ENCODE results near the gene RBBP8NL. TPM values are rescaled to one million over a fixed set of nuclear protein-coding genes. Genes with fewer than 3 reads are reported as not detected.

Gene RBBP8NL
- total and polyA plus RNA-seq, 2 of the 8 experiments (the other 6 are each of a cell fraction or from before 2014, with no cell fraction given) = 0.43 to 0.48 TPM

DNA sequence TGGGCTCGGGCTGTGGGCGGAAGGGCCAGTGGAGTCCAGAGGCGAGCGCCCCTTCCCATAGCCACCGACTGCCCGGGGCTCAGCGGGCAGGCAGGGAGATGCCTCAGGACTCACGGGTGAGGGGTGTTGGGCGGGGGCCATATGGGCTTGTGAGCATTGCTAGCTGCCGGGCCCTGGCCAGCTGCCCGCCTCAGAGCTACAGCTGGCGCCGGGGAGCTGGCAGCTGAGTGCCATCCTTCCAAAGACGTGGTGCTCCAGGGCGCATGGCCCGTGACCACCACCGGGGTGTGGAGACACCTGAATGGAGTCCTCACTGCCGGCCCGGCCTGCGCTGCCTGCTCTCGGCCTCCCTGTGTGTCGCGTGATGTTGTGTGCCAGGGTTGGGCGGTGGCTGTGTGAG, 10.6 kb upstream of the RBBP8NL start:
- Histone ChIP-seq H3K14ac (ENCODE audit: insufficient read length) (no peak overlapping the region), H2AFZ (ENCODE audit: low read length) (no peak overlapping the region), H3K79me2 (ENCODE audit: control insufficient read depth in 1 of 2, insufficient read depth in 2 of 2, low read length in 2 of 2) (no peaks in the 10 kb centered on the region), H3K4me2 (ENCODE audit: insufficient read depth in 1 of 2, low read depth in 2 of 2, low read length in 2 of 2) (no peak overlapping the region), H3K56ac (replicated peaks; ENCODE audit: insufficient read length, low read depth, low read length) (no peak overlapping the region), H3K27ac (ENCODE audit: low read depth, low read length) (no peak overlapping the region), H3K36me3 (ENCODE audit: control insufficient read depth in 2 of 4, insufficient read depth in 4 of 4, low read length in 3 of 4) (no peaks in the 10 kb centered on the region), H3K79me1 (ENCODE audit: low read depth, low read length) (no peaks in the 10 kb centered on the region), H3K9me3 (ENCODE audit: insufficient read depth in 2 of 2, low read depth in 1 of 2, low read length in 1 of 2) (peaks cover 0 to 8% of the 10 kb centered on the region in 2 experiments; a peak in 3 of 4 replicates), H3K4me1 (replicated peaks in 1 of 4; ENCODE audit: control insufficient read depth in 3 of 4, insufficient read depth in 4 of 4, low read length in 3 of 4) (no peaks in the 10 kb centered on the region; a peak in 1 of 7 replicates), H3K23ac (ENCODE audit: insufficient read length) (no peak overlapping the region), H4K91ac (replicated peaks; ENCODE audit: insufficient read length, low read length) (peak overlapping the region; percentile 37), H2BK15ac (ENCODE audit: low read length) (no peak overlapping the region), H3K23me2 (ENCODE audit: low read depth, low read length) (no peaks in the 10 kb centered on the region), H4K5ac (ENCODE audit: insufficient read length, low read depth, low read length) (no peak overlapping the region), H2AK5ac (ENCODE audit: low read depth, low read length) (no peak overlapping the region), H2BK5ac (ENCODE audit: low read depth, low read length) (no peak overlapping the region), H3K27me3 (replicated peaks in 1 of 4; ENCODE audit: control insufficient read depth in 3 of 4, extremely low read depth in 1 of 4, insufficient read depth in 3 of 4, low read length in 3 of 4) (peaks cover 0 to 2% (median 0%) of the 10 kb centered on the region in 4 experiments; a peak in 1 of 7 replicates), H3K18ac (ENCODE audit: extremely low read depth, low read length) (no peak overlapping the region), H4K8ac (ENCODE audit: extremely low read depth, insufficient read depth, low read length) (no peak overlapping the region), H2BK12ac (ENCODE audit: low read depth, low read length) (no peak overlapping the region), H2BK20ac (ENCODE audit: low read length) (no peak overlapping the region), H2BK120ac (replicated peaks; ENCODE audit: low read depth, low read length) (no peak overlapping the region), H3K9ac (replicated peaks in 1 of 4; ENCODE audit: extremely low read depth in 1 of 4, low read depth in 3 of 4, low read length in 3 of 4) (no peak overlapping the region), H3K4me3 (ENCODE audit: extremely low read depth in 1 of 4, insufficient read depth in 2 of 4, low read depth in 3 of 4, low read length in 4 of 4) (no peak overlapping the region), H3K4ac (replicated peaks; ENCODE audit: insufficient read length, low read depth, low read length) (no peak overlapping the region), H4K20me1 (replicated peaks in 1 of 2; ENCODE audit: control insufficient read depth in 1 of 2, insufficient read depth in 2 of 2, low read length in 2 of 2) (no peaks in the 10 kb centered on the region)
- TF ChIP-seq SP4 (IDR thresholded peaks at IDR 0.05; ENCODE audit: low read length) (no peak), EGR1 (IDR thresholded peaks at IDR 0.05; ENCODE audit: borderline replicate concordance, low read depth, low read length) (no peak), GABPA (IDR thresholded peaks at IDR 0.05; ENCODE audit: borderline replicate concordance, insufficient read depth, low read length) (no peak)
- TF ChIP-seq, protein P1, sequence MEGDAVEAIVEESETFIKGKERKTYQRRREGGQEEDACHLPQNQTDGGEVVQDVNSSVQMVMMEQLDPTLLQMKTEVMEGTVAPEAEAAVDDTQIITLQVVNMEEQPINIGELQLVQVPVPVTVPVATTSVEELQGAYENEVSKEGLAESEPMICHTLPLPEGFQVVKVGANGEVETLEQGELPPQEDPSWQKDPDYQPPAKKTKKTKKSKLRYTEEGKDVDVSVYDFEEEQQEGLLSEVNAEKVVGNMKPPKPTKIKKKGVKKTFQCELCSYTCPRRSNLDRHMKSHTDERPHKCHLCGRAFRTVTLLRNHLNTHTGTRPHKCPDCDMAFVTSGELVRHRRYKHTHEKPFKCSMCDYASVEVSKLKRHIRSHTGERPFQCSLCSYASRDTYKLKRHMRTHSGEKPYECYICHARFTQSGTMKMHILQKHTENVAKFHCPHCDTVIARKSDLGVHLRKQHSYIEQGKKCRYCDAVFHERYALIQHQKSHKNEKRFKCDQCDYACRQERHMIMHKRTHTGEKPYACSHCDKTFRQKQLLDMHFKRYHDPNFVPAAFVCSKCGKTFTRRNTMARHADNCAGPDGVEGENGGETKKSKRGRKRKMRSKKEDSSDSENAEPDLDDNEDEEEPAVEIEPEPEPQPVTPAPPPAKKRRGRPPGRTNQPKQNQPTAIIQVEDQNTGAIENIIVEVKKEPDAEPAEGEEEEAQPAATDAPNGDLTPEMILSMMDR (IDR thresholded peaks at IDR 0.05; ENCODE audit: control extremely low read depth in 1 of 3, insufficient read depth in 1 of 3, low read depth in 1 of 3, low read length in 3 of 3) = peak in 2 of 3 experiments; percentile 14 to 22; a peak in 2 of 4 replicates
- TF ChIP-seq, protein P2, sequence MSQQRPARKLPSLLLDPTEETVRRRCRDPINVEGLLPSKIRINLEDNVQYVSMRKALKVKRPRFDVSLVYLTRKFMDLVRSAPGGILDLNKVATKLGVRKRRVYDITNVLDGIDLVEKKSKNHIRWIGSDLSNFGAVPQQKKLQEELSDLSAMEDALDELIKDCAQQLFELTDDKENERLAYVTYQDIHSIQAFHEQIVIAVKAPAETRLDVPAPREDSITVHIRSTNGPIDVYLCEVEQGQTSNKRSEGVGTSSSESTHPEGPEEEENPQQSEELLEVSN (IDR thresholded peaks at IDR 0.05) = no peak
- FAIRE-seq (no peak), DNase-seq (ENCODE audit: low read depth in 1 of 2, low spot score in 2 of 2) (no peak)
- CTCF ChIA-PET (ENCODE audit: partially characterized antibody) = interaction anchor here (0.6 to 2.2 kb wide), 9 partner anchors 9 to 55 kb away, joined by 3 to 8 read pairs (median 4); partner anchors contain the start of gene RBBP8NL
- WGBS, 2 experiments (ENCODE audit: extremely low coverage in 1 of 2, insufficient coverage in 1 of 2, insufficient read length in 1 of 2, insufficient replicate concordance in 2 of 2, low coverage in 1 of 2, low lambda C conversion rate in 2 of 2, missing lambda C conversion rate in 1 of 2) = 92% methylated on average over 24 of the region's 24 CpGs; no CpG with 5 or more reads in 1 of the 2 experiments
- POLR2A ChIA-PET (ENCODE audit: partially characterized antibody) = no interaction called here

Measured in H1 (cell line).